Measurements from ENCODE around the gene FBLN5.

- TF ChIP-seq CTCF (IDR thresholded peaks at IDR 0.05), result no peak
- no peak for TF ChIP-seq POLR2AphosphoS5 (IDR thresholded peaks at IDR 0.05)
- no peak for TF ChIP-seq POLR2A (IDR thresholded peaks at IDR 0.05; ENCODE audit: low read depth)
- no peak for TF ChIP-seq EP300 (IDR thresholded peaks at IDR 0.05)
Measured at GRCh38 chr14:91929700-91930099, 17.8 kb downstream of the FBLN5 start.
